A549 (cell line): Measurements from ENCODE around the gene GGTA1.

Source experiments
- EP300 ChIP-seq, 2 experiments: fragments of >200 bp; sonication (Bioruptor Twin); formaldehyde crosslinking; IDR thresholded peaks; 2 replicates in 1 of 2; 3 replicates in 1 of 2; pipeline ENCODE4 v1.6.1; 2016 to 2017
- JUNB ChIP-seq: fragments of >200 bp; sonication (Bioruptor Twin); formaldehyde crosslinking; IDR thresholded peaks from 2 replicates; pipeline ENCODE4 v1.6.1; 2016
- MYC ChIP-seq: IDR thresholded peaks from 2 replicates; pipeline ENCODE4 v1.6.1; 2012; ENCODE audit warnings: mild to moderate bottlenecking, inconsistent platforms, low read length, improper control_type of control experiment, borderline replicate concordance
- USF2 ChIP-seq: fragments of 450-650 bp; IDR thresholded peaks from 2 replicates; pipeline ENCODE4 v1.6.1; 2014; ENCODE audit warnings: antibody characterized with exemption
- TF ChIP-seq, protein P1 (sequence below): fragments of >200 bp; sonication (Bioruptor Twin); formaldehyde crosslinking; IDR thresholded peaks from 3 replicates; pipeline ENCODE4 v1.5.1; 2016
- TF ChIP-seq, protein P2 (sequence below): IDR thresholded peaks from 2 replicates; pipeline ENCODE4 v1.6.1; 2012; ENCODE audit warnings: low read depth, borderline replicate concordance

- TF ChIP-seq JUNB (no peak), USF2 (no peak), EP300 (IDR thresholded peaks at IDR 0.05) (no peak), MYC (no peak)
- TF ChIP-seq, protein P1, sequence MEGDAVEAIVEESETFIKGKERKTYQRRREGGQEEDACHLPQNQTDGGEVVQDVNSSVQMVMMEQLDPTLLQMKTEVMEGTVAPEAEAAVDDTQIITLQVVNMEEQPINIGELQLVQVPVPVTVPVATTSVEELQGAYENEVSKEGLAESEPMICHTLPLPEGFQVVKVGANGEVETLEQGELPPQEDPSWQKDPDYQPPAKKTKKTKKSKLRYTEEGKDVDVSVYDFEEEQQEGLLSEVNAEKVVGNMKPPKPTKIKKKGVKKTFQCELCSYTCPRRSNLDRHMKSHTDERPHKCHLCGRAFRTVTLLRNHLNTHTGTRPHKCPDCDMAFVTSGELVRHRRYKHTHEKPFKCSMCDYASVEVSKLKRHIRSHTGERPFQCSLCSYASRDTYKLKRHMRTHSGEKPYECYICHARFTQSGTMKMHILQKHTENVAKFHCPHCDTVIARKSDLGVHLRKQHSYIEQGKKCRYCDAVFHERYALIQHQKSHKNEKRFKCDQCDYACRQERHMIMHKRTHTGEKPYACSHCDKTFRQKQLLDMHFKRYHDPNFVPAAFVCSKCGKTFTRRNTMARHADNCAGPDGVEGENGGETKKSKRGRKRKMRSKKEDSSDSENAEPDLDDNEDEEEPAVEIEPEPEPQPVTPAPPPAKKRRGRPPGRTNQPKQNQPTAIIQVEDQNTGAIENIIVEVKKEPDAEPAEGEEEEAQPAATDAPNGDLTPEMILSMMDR, result no peak
- TF ChIP-seq, protein P2, sequence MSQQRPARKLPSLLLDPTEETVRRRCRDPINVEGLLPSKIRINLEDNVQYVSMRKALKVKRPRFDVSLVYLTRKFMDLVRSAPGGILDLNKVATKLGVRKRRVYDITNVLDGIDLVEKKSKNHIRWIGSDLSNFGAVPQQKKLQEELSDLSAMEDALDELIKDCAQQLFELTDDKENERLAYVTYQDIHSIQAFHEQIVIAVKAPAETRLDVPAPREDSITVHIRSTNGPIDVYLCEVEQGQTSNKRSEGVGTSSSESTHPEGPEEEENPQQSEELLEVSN, result no peak
These were observed 6.5 kb upstream of the GGTA1 start for GRCh38 chr9:121505903-121506735.
